Inferior parietal cortex (tissue), 1 donor: ENCODE results near the gene IPP.
"Not testable (repeated sequence)": the region's sequence is repeated elsewhere in the genome, so short reads cannot be mapped to it uniquely, and the experiment has no call there.

ENCODE experiments used
- DNase-seq: peaks from one replicate; pipeline ENCODE4 v3.0.0-alpha.2; 2016; ENCODE audit errors: extremely low spot score

IPP gene

GRCh38 chr1:45739641-45740156 is 10.8 kb downstream of the IPP start:
- not testable (repeated sequence) for DNase-seq

GRCh38 chr1:45739137-45739536 is 11.3 kb downstream of the IPP start:
- DNase-seq, result no peak

DNA sequence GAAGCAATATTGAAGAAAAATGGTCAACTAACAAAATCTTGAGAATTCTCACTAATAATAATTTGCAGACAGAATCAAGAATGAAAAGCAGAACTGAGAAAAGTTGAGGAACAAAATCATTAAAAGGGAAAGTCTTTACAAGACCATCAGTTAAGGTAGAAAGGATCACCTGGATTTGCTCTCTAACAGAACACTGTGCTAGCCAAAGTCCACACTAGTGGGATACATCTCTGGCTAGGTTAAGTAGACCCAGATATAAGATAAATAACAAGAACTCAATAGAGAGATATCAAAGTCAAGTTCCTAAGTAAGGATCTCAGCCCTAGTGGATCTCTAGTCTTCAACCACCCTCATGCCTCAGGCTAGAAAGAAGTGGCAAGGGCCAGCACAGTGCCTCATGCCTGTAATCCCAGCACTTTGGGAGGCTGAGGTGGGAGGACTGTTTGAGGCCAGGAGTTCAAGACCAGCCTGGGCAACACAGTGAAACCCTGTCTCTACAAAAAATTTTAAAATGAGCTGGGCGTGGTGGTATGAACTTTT is 19.6 kb downstream of the IPP start:
- no peak for DNase-seq

- no peak for DNase-seq
These were observed 20.2 kb downstream of the IPP start for GRCh38 chr1:45730075-45730779.

DNA sequence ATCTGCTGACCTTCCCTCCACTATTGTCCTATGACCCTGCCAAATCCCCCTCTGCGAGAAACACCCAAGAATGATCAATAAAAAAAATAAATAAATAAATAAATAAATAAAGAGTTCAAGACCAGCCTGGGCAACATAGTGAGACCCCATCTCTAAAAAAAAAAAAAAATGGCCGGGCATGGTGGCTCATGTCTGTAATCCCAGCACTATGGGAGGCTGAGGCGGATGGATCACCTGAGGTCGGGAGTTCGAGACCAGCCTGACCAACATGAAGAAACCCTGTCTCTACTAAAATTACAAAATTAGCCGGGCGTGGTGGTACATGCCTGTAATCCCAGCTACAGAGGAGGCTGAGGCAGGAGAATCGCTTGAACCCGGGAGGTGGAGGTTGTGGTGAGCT is 24.4 kb downstream of the IPP start:
- not testable (repeated sequence) for DNase-seq

- DNase-seq, result no peak
These were observed 27.1 kb downstream of the IPP start for GRCh38 chr1:45723248-45723930.

GRCh38 chr1:45722809-45723208 is 27.6 kb downstream of the IPP start:
- DNase-seq, result no peak

- no peak for DNase-seq
These were observed 29.2 kb downstream of the IPP start for GRCh38 chr1:45721207-45721606.

GRCh38 chr1:45718289-45718688 is 32.2 kb downstream of the IPP start:
- DNase-seq, result no peak

DNA sequence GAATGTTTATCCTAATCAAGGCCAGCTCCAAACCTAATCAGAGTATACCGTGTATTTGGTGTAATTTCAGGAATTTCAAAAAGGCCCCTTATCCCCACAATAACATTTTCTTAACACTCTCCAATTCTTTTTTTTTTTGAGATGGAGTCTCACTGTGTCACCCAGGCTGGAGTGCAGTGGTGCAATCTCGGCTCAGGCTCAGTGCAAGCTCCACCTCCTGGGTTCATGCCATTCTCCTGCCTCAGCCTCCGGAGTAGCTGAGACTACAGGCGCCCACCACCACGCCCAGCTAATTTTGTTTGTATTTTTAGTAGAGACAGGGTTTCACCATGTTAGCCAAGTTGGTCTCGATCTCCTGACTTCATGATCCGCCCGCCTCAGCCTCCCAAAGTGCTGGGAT is 33.1 kb downstream of the IPP start:
- not testable (repeated sequence) for DNase-seq

- no peak for DNase-seq
These were observed 33.8 kb downstream of the IPP start for GRCh38 chr1:45716700-45717099.

DNA sequence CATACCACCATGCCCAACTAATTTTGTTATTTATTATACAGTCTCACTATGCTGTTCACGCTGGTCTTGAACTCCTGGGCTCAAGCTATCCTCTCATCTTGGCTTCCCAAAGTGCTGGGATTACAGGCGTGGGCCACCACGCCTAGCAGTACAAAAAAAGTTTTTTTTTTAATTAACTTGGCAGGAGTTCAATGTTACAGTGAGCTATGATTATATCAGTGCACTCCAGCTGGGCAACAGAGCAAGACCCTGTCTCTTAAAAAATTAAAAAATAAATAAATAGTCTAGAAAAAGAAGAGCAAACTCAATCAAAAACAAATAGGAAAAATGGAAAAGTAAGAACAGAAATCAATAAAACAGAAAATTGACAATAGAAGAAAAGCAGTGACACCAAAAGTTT is 36.7 kb downstream of the IPP start:
- DNase-seq, result no peak

DNA sequence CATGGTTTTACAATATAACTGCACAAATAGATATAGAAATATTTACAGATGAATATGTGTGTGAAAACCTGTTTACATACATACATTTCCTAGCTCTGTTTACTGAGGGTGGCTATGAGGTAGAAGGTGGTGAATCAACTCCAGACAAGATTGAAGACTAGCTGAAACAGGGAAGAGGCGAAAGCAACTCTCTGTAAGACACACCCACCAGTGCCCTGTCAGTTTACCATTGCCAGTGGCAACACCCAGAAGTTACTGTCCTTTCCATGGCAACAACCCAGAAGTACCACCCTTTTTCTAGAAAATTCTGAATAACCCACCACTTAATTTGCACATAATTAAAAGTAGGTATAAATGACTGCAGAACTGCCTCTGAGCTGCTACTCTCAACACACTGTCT is 45.8 kb downstream of the IPP start:
- no peak for DNase-seq

- no peak for DNase-seq
These were observed 55.6 kb downstream of the IPP start for GRCh38 chr1:45694823-45695222.

- not testable (repeated sequence) for DNase-seq
These were observed 56.6 kb downstream of the IPP start for GRCh38 chr1:45693811-45694210.

DNA sequence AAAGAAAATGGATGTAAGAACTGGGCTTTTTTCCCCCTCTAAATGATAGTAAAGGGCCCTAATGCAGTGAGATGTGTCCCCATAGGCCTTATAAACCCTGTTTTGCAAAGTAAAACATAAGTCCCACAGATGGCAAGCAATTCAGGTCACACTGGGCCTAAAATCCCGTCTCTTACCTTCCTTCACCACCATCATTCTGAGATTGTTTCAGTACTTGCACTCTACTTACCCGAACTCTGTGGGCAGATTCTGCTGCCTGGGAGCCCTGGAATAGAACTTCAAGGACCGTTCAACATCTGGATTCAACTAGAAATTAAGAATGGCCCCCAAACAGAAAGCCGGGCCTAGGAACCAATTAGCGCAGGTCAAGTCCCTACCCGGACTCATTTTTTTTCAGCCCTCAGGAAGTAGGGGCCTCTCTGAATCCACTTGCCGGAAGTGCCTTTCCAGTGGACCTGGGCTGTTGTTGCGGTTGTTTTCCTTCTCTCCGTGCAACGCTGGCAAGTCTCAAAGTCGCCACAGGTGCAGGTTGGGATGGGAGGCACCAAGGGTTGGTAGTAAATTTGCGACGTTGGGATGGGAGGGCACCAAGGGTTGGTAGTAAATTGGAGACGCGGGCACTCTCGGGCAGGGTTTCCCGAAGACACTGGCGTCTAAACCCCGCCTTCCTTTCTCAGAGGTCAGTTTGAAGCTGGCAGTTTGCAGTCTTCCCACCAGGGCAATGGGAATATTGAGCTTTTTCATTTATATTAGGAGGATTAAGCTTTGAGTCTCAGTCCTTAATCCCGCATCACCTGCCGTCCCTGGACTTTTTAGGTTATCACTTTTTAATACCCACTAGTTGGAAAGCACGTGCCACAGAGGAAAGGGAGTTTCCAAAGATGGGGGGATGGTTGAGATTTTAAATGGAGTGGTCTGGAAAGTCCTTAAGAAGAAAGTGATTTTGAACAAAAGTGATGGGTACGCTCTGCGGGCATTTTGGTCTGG is 62.4 kb downstream of the IPP start, which contains the start of gene TMEM69:
TMEM69 (plus strand) TSS at position 428 of the 987 bp plus-strand sequence. CDS start 2,888 bp downstream, outside the sequence.
- peak; percentile 94 for DNase-seq

DNA sequence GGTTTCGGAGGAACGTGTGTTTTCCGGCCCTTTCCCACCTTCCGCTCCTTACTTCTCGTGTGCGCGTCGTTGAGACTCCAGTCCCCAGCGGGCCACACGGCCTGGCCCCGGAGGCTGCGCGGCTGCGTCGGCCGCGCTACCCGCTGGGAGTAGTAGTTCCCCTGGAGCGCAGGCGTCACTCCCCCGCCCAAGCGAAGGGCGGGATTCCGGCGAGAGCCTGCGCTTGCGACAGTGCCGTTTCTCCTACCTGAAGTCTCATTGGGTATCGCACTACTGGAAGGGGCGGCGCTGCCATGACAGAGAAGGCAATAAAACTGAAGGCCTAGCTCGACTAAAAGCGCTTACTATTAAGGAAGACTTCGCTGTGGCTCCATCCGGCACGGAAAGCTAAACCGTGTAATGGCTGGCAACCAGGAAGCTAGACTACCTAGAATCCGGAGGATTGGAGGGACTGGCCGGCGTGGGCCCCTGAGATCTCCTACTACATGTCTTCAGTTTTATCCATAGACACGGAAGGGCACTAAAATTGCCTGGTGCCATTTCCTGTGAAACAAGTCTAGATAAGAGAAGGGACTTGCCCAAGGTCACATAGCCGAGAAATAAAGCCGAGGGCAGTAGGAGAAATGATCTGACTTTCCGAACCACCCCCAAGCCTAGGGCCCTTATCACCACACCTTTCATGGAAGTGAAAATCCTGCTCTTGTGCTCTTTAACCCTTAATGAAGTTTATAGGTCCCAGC is 63.3 kb downstream of the IPP start:
- DNase-seq, result peak; percentile 98

GRCh38 chr1:45686288-45687013 is 64.0 kb downstream of the IPP start, which contains the start of gene GPBP1L1:
TSS of gene GPBP1L1 (minus strand) at chr1:45686533. CDS start at chr1:45659087, 27,446 bp downstream.
- DNase-seq, result peak; percentile 93

DNA sequence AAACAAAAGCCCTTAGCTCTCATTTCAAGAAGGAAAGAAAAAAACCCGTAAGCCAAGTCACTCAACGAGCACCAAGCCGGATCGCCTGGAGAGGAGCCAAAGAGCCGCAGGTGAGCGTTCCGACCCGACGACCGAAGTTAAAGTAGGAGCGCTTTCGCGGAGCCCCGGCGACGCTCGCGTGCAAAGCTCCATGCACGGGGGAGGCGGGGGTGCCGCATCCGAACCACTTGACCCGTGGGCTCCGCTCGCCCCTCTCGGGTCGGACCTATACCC is 64.5 kb downstream of the IPP start:
- peak; percentile 68 for DNase-seq

DNA sequence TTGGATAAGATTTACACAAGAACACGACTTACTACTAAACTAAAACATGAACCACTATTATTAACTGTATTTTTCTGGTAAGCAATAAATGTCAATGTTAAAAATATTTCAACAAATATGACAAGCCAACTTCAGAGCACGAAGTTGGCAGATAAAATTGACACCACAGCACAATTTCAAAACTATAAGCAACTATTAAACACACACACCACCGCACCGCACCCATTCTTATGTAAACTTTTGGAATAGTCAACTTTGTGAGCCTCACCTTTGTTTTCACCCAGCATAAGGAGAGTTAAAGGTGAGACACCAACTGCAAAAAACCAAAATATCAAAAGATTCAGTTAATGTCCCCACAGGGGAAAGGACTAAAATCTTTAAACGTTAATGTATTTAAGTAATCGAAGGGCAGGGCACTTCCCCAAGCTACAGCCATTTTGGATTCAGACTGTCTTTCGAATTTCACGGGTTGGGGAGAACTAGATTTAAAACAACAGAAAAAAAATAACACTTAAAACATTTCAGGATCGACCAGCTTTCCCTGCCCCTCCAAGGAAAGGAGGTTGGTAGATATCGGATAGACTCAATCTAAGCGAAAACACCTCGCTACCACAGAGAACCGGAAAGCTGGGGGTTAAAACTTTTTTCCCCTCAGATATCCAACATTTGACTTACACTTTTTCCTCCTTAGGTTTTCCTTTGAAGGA is 65.0 kb downstream of the IPP start:
- no peak for DNase-seq
